HepG2 (cell line): ENCODE measurements around the gene MAPK12. TPM values are rescaled to one million over a fixed set of nuclear protein-coding genes. Genes with fewer than 3 reads are reported as not detected.

Experiments used
- ATAC-seq: fragments of 200-7000 bp; cut with Tn5 transposase; 3 replicates; pipeline ENCODE4 v1.9.1; 2020; ENCODE audit warnings: mild to moderate bottlenecking, moderate library complexity
- BruUV-seq: library from RNA; stranded (reverse); fragments of 400-500 nt; replicated peaks from 2 replicates; lab custom pipeline; 2021; lab: Mats Ljungman, UMichigan
- CTCF ChIA-PET: fragments of 300-600 bp; formaldehyde crosslinking; extraction: SDS; loops from one replicate; lab custom pipeline; 2021; ENCODE audit warnings: low total read pairs, inconsistent platforms, low intra/inter-chr PET ratio; lab: Yijun Ruan, JAX
- POLR2A ChIA-PET: fragments of 350-600 bp; sonication (Branson Sonifier 250); formaldehyde crosslinking; loops from one replicate; lab custom pipeline; 2020; ENCODE audit warnings: antibody characterized with exemption, inconsistent platforms; lab: Yijun Ruan, JAX
- DNase-seq: peaks from one replicate; pipeline ENCODE4 v3.0.0-alpha.2; 2015; ENCODE audit warnings: low spot score
- FAIRE-seq: peaks from 3 replicates; lab custom pipeline; 2011; peaks lifted over from hg19 to GRCh38; lab: Jason Lieb, UNC
- H2AFZ ChIP-seq: one replicate; pipeline ENCODE4 v1.6.1; 2011; ENCODE audit warnings: low read length, inconsistent platforms
- H3K27ac ChIP-seq: fragments of 300-600 bp; 3 replicates; pipeline ENCODE4 v1.8.0; 2011; ENCODE audit warnings: mixed run types, mild to moderate bottlenecking, mixed read lengths, low read length, inconsistent platforms; ENCODE audit not compliant: insufficient read depth; ENCODE audit errors: extremely low read length
- H3K27me3 ChIP-seq, 2 experiments: fragments of 200-600 bp in 1 of 2; 2 replicates in 1 of 2; 3 replicates in 1 of 2; pipeline versions ENCODE4 v1.6.0 to v1.8.0; 2011; ENCODE audit warnings: low read length in 2 of 2, mild to moderate bottlenecking in 2 of 2, moderate library complexity in 2 of 2, inconsistent platforms in 1 of 2; ENCODE audit not compliant: insufficient read depth in 2 of 2, control insufficient read depth in 1 of 2
- H3K36me3 ChIP-seq, 2 experiments: fragments of 200-600 bp in 1 of 2; replicated peaks in 1 of 2; 2 replicates in 1 of 2; 3 replicates in 1 of 2; pipeline versions ENCODE4 v1.5.1 to v1.8.0; 2011; ENCODE audit warnings: low read length in 2 of 2, inconsistent platforms in 1 of 2; ENCODE audit not compliant: insufficient read depth in 2 of 2, control insufficient read depth in 1 of 2
- H3K4me1 ChIP-seq: 2 replicates; pipeline ENCODE4 v1.5.1; 2012; ENCODE audit warnings: low read length, inconsistent platforms; ENCODE audit not compliant: insufficient read depth
- H3K4me2 ChIP-seq: 2 replicates; pipeline ENCODE4 v1.6.0; 2011; ENCODE audit warnings: low read depth, low read length, inconsistent platforms
- H3K4me3 ChIP-seq, 3 experiments: fragments of 200-600 bp in 1 of 3; sonication (generic), shearing (Covaris generic) in 1 of 3; replicated peaks in 1 of 3; 2 replicates each; pipeline ENCODE4 v1.5.1; 2011 to 2016; ENCODE audit warnings: low read length in 3 of 3, inconsistent platforms in 2 of 3, low read depth in 2 of 3, mild to moderate bottlenecking in 2 of 3, control low read depth in 1 of 3, mixed read lengths in 1 of 3; ENCODE audit not compliant: insufficient read depth in 1 of 3
- H3K79me2 ChIP-seq: one replicate; pipeline ENCODE4 v1.6.1; 2011; ENCODE audit warnings: low read length, inconsistent platforms; ENCODE audit not compliant: insufficient read depth
- H3K9ac ChIP-seq: 2 replicates; pipeline ENCODE4 v1.6.0; 2011; ENCODE audit warnings: mild to moderate bottlenecking, low read depth, low read length, inconsistent platforms; ENCODE audit not compliant: insufficient read depth
- H3K9me3 ChIP-seq: 2 replicates; pipeline ENCODE4 v1.5.1; 2012; ENCODE audit warnings: mild to moderate bottlenecking, low read length
- H4K20me1 ChIP-seq: 2 replicates; pipeline ENCODE4 v1.6.0; 2011; ENCODE audit warnings: inconsistent platforms, mild to moderate bottlenecking, low read length, moderate library complexity; ENCODE audit not compliant: insufficient read depth
- HNF4A ChIP-seq: sonication (generic); formaldehyde crosslinking; IDR thresholded peaks from 2 replicates; pipeline ENCODE4 v1.4.0; 2020; ENCODE audit warnings: missing genetic modification reagents
- HNF4G ChIP-seq, 2 experiments: sonication (generic) in 1 of 2; formaldehyde crosslinking in 1 of 2; IDR thresholded peaks; 2 replicates each; pipeline versions ENCODE4 v1.4.0 to v1.6.1; 2011 to 2020; ENCODE audit warnings: borderline replicate concordance in 2 of 2, low read depth in 2 of 2, mild to moderate bottlenecking in 2 of 2, low read length in 1 of 2, missing genetic modification reagents in 1 of 2, moderate library complexity in 1 of 2
- HNRNPL ChIP-seq: fragments of 200-400 bp; formaldehyde crosslinking; IDR thresholded peaks from 2 replicates; pipeline ENCODE4 v1.6.1; 2017; ENCODE audit warnings: mild to moderate bottlenecking, low read depth, low read length
- HOXA3 ChIP-seq: sonication (generic); formaldehyde crosslinking; IDR thresholded peaks from 2 replicates; pipeline ENCODE4 v1.5.0; 2020; ENCODE audit warnings: missing genetic modification reagents
- NCOR1 ChIP-seq: fragments of 200-600 bp; sonication (generic); IDR thresholded peaks from 2 replicates; pipeline ENCODE4 v1.7.0; 2017; ENCODE audit warnings: antibody characterized with exemption, low read length, borderline replicate concordance
- NR2C2 ChIP-seq: sonication (generic); formaldehyde crosslinking; IDR thresholded peaks from 2 replicates; pipeline ENCODE4 v1.4.0; 2020; ENCODE audit warnings: missing genetic modification reagents, mild to moderate bottlenecking, moderate library complexity, borderline replicate concordance
- NR2F6 ChIP-seq, 2 experiments: IDR thresholded peaks; 2 replicates each; pipeline ENCODE4 v1.6.1; 2016; ENCODE audit warnings: antibody characterized with exemption in 1 of 2, mild to moderate bottlenecking in 1 of 2
- PHF8 ChIP-seq: sonication (generic); formaldehyde crosslinking; IDR thresholded peaks from 2 replicates; pipeline ENCODE4 v1.5.0; 2020; ENCODE audit warnings: missing genetic modification reagents
- RARA ChIP-seq: IDR thresholded peaks from 2 replicates; pipeline ENCODE4 v1.6.1; 2016; ENCODE audit warnings: missing genetic modification reagents, missing compliant biosample characterization
- RBFOX2 ChIP-seq: fragments of 200-400 bp; formaldehyde crosslinking; IDR thresholded peaks from 2 replicates; pipeline ENCODE4 v1.6.1; 2017; ENCODE audit warnings: low read depth, mild to moderate bottlenecking, low read length
- ZBTB38 ChIP-seq: sonication (generic); formaldehyde crosslinking; IDR thresholded peaks from 2 replicates; pipeline ENCODE4 v1.5.1; 2020; ENCODE audit warnings: mild to moderate bottlenecking, missing genetic modification reagents
- ZNF251 ChIP-seq: sonication (generic); formaldehyde crosslinking; IDR thresholded peaks from 2 replicates; pipeline ENCODE4 v1.9.0; 2021; ENCODE audit warnings: mild to moderate bottlenecking, missing genetic modification reagents
- ZNF501 ChIP-seq: sonication (generic); formaldehyde crosslinking; IDR thresholded peaks from 2 replicates; pipeline ENCODE4 v1.5.1; 2020; ENCODE audit warnings: mild to moderate bottlenecking, moderate library complexity, missing genetic modification reagents
- WGBS: methylation state at CpG from one replicate; pipeline ENCODE4 v1.1.6; 2017; ENCODE audit warnings: low lambda C conversion rate; 5-methylcytosine and 5-hydroxymethylcytosine counted together
- in situ Hi-C: cut with HindIII; loops from 2 replicates; pipeline ENCODE4 v1.10.0; 2017; ENCODE audit warnings: low pct_unique_long_range_greater_than_20kb; ENCODE audit not compliant: extremely low pct_ligation_motif_present
- intact Hi-C: fragments of 100-400 bp; cut with micrococcal nuclease; formaldehyde crosslinking; loops from one replicate; pipeline ENCODE4 v1.10.0; 2022; ENCODE audit not compliant: unreplicated experiment
- polyA plus RNA-seq, 8 experiments: library from polyadenylated mRNA; depleted of rRNA in 3 of 8; stranded (reverse) in 7 of 8; unstranded in 1 of 8; fragments of >200 nt; fragmentation: Illumina TruSeq in 4 of 8; extraction: Trizol in 4 of 8; gene quantifications; 2 replicates each; pipeline versions ENCODE4 v1.2.1 to v1.2.3, GENCODE V29; 2011 to 2016; ENCODE audit warnings: low read depth in 4 of 8, missing spikeins in 1 of 8, mixed read lengths in 1 of 8; ENCODE audit not compliant: insufficient read depth in 1 of 8
- total RNA-seq, 5 experiments: library from RNA; depleted of rRNA; stranded (reverse); fragments of >200 nt; fragmentation: Illumina TruSeq; extraction: Trizol; gene quantifications; 2 replicates each; pipeline ENCODE4 v1.2.3, GENCODE V29; 2016; ENCODE audit warnings: low read depth in 1 of 5
- TF ChIP-seq, protein P1 (sequence below): IDR thresholded peaks from 2 replicates; pipeline ENCODE4 v1.6.1; 2016; ENCODE audit warnings: control low read depth
- TF ChIP-seq, protein P2 (sequence below): sonication (generic); formaldehyde crosslinking; IDR thresholded peaks from 2 replicates; pipeline ENCODE4 v1.9.0; 2021; ENCODE audit warnings: missing genetic modification reagents, mild to moderate bottlenecking, borderline replicate concordance
- TF ChIP-seq, protein P3 (sequence below): sonication (generic); formaldehyde crosslinking; IDR thresholded peaks from 2 replicates; pipeline ENCODE4 v1.4.0; 2020; ENCODE audit warnings: mild to moderate bottlenecking, missing genetic modification reagents

MAPK12 gene
- total and polyA plus RNA-seq, 2 of the 13 experiments (the other 11 are each of a cell fraction or from before 2014, with no cell fraction given) = 22.2 to 23.3 TPM

DNA sequence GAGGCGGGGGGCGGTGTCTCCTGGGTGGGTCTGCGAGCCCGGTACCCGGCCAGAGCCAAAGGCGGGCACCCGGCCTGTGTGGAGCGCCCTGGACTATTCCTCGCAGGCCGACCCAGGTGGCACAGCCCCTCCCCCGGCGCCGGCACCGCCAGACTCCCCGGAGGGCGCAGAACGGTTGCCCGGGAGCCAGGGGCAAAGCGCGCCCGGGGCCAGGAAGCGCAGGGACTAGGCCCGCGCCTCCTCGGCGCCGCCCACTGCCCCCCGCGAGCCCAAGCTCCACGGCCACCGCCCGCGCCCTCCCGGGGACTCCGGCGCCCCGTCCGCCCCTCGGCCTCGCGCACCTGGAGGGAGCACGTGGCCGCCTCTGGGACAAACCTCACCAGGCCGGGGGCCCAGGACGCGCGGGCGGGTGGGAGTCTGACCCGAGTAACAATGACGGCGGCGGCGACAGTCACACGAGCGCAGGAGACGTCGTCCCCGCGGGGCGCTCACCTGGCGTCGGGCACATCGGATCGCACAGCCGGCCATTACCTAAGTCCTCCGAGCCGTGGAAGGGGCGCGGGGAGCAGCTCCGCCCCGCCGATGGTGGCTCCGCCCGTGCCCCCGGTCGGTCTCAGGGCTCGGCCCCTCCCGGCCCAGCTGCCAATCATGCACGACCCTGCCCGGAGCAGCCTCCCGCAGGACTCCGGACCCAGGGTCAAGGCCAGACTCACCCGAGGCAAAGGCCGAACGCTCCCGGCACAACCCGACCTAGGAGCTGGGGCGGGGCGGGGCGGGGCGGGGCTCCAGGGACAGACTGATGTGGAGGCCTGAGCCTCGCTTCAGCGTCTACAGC is 38.5 kb upstream of the MAPK12 start:
- H3K27ac ChIP-seq = no peak overlapping the region
- in situ Hi-C loops = no loop called here
- no peak for ATAC-seq
- DNase-seq = no peak
- no peaks in the 10 kb centered on the region; a peak in 1 of 5 replicates for H3K36me3 ChIP-seq
- H2AFZ ChIP-seq = no peak overlapping the region
- no peak overlapping the region for H3K4me3 ChIP-seq
- 0 out of 2 replicates have a peak, but pooled peaks have one; percentile 25 for TF ChIP-seq NR2C2
- TF ChIP-seq, protein P1, sequence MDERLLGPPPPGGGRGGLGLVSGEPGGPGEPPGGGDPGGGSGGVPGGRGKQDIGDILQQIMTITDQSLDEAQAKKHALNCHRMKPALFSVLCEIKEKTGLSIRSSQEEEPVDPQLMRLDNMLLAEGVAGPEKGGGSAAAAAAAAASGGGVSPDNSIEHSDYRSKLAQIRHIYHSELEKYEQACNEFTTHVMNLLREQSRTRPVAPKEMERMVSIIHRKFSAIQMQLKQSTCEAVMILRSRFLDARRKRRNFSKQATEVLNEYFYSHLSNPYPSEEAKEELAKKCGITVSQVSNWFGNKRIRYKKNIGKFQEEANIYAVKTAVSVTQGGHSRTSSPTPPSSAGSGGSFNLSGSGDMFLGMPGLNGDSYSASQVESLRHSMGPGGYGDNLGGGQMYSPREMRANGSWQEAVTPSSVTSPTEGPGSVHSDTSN (CRISPR knock-in tag) = peak; percentile 46; the same call in 1 of the 2 replicates
- peak; percentile 40; the same call in 1 of the 2 replicates for TF ChIP-seq RARA
- TF ChIP-seq, protein P2, sequence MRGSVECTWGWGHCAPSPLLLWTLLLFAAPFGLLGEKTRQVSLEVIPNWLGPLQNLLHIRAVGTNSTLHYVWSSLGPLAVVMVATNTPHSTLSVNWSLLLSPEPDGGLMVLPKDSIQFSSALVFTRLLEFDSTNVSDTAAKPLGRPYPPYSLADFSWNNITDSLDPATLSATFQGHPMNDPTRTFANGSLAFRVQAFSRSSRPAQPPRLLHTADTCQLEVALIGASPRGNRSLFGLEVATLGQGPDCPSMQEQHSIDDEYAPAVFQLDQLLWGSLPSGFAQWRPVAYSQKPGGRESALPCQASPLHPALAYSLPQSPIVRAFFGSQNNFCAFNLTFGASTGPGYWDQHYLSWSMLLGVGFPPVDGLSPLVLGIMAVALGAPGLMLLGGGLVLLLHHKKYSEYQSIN (CRISPR knock-in tag) = no peak
- TF ChIP-seq HNRNPL = 0 out of 2 replicates have a peak, but pooled peaks have one; percentile 31
- peak; percentile 39; the same call in 1 of the 2 replicates for TF ChIP-seq HOXA3 (CRISPR knock-in tag)
- peak; percentile 47; the same call in 1 of the 2 replicates for TF ChIP-seq NCOR1
- no peak for TF ChIP-seq ZNF251 (CRISPR knock-in tag)
- no peak for TF ChIP-seq NR2F6 (IDR thresholded peaks at IDR 0.05)
- TF ChIP-seq NR2F6 (CRISPR knock-in tag; IDR thresholded peaks at IDR 0.05) = peak; percentile 30; the same call in 1 of the 2 replicates
- no peak for TF ChIP-seq PHF8 (CRISPR knock-in tag)
- peak; percentile 60; the same call in 1 of the 2 replicates for TF ChIP-seq RBFOX2
- TF ChIP-seq ZNF501 = no peak
- TF ChIP-seq HNF4G (IDR thresholded peaks at IDR 0.05; ENCODE audit: borderline replicate concordance, low read depth, low read length) = peak; percentile 54; the same call in 1 of the 2 replicates
- TF ChIP-seq HNF4G (CRISPR knock-in tag; IDR thresholded peaks at IDR 0.05; ENCODE audit: borderline replicate concordance, low read depth) = no peak
- peak; percentile 32; the same call in 1 of the 2 replicates for TF ChIP-seq ZBTB38 (CRISPR knock-in tag)
- TF ChIP-seq, protein P3, sequence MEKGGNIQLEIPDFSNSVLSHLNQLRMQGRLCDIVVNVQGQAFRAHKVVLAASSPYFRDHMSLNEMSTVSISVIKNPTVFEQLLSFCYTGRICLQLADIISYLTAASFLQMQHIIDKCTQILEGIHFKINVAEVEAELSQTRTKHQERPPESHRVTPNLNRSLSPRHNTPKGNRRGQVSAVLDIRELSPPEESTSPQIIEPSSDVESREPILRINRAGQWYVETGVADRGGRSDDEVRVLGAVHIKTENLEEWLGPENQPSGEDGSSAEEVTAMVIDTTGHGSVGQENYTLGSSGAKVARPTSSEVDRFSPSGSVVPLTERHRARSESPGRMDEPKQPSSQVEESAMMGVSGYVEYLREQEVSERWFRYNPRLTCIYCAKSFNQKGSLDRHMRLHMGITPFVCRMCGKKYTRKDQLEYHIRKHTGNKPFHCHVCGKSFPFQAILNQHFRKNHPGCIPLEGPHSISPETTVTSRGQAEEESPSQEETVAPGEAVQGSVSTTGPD (CRISPR knock-in tag) = no peak
- peak; percentile 75 for TF ChIP-seq HNF4A (CRISPR knock-in tag)
- no peak overlapping the region for H3K4me2 ChIP-seq
- intact Hi-C loops = loop anchor here (10.0 kb wide), 1 partner anchor 875 kb away; no protein-coding TSS in a partner anchor
- peaks cover 76% of the 10 kb centered on the region for H3K79me2 ChIP-seq
- peaks cover 12% of the 10 kb centered on the region; the same call in 1 of the 2 replicates for H4K20me1 ChIP-seq
- ChIA-PET POLR2A (no interaction called here), CTCF (no interaction called here)
- WGBS = 96% methylated on average over 40 of the region's 93 CpGs
- no peaks in the 10 kb centered on the region for H3K27me3 ChIP-seq
- H3K4me1 ChIP-seq = peaks cover 86% of the 10 kb centered on the region
- no peaks in the 10 kb centered on the region for H3K9me3 ChIP-seq
- no peak overlapping the region for H3K9ac ChIP-seq
- FAIRE-seq = no peak
- no TSS peak for BruUV-seq
